HG02759 (cell line): ENCODE data around the gene LANCL1.

Experiments used
- ATAC-seq: cut with Tn5 transposase; IDR thresholded peaks from one replicate; pipeline ENCODE4 v1.9.1; 2021; ENCODE audit warnings: mild to moderate bottlenecking, moderate library complexity; ENCODE audit not compliant: unreplicated experiment

LANCL1 gene

GRCh38 chr2:210399440-210400041, 77.0 kb downstream of the LANCL1 start:
- ATAC-seq = peak; percentile 63

GRCh38 chr2:210392469-210392881, 84.1 kb downstream of the LANCL1 start:
- no peak for ATAC-seq

- ATAC-seq = no peak
Measured at GRCh38 chr2:210389856-210390255, 86.7 kb downstream of the LANCL1 start.

GRCh38 chr2:210388148-210388547, 88.4 kb downstream of the LANCL1 start:
- no peak for ATAC-seq

- no peak for ATAC-seq
Measured at GRCh38 chr2:210387074-210387473, 89.5 kb downstream of the LANCL1 start.
